SU-DHL-6 (cell line): Measurements from ENCODE around the gene AP1S3.

Experiments
- H2AFZ ChIP-seq: fragments of 200-600 bp; sonication (generic); 2 replicates; pipeline ENCODE4 v1.6.1; 2014; ENCODE audit warnings: low read depth, mild to moderate bottlenecking, moderate library complexity, mixed read lengths, antibody characterized with exemption, low read length; ENCODE audit not compliant: severe bottlenecking
- H3F3A ChIP-seq: fragments of 200-600 bp; shearing (Covaris generic); 2 replicates; pipeline ENCODE4 v1.6.0; 2016; ENCODE audit warnings: antibody characterized with exemption, mild to moderate bottlenecking; ENCODE audit not compliant: insufficient read depth
- H3K27ac ChIP-seq: fragments of 200-600 bp; sonication (generic); 2 replicates; pipeline ENCODE4 v1.5.1; 2016; ENCODE audit warnings: low read depth, mild to moderate bottlenecking, low read length, moderate library complexity, mixed read lengths
- H3K27me3 ChIP-seq: fragments of 200-600 bp; sonication (generic), shearing (Covaris generic); 2 replicates; pipeline ENCODE4 v1.6.0; 2014; ENCODE audit warnings: mild to moderate bottlenecking, low read length
- H3K36me3 ChIP-seq: fragments of 200-600 bp; sonication (generic); 2 replicates; pipeline ENCODE4 v1.6.1; 2014; ENCODE audit warnings: mild to moderate bottlenecking, low read length, mixed read lengths
- H3K4me2 ChIP-seq: fragments of 300-600, 200-600 bp; shearing (Covaris generic), sonication (generic); 2 replicates; pipeline ENCODE4 v1.6.0; 2014; ENCODE audit warnings: low read length, low read depth, mild to moderate bottlenecking; ENCODE audit not compliant: poor library complexity, severe bottlenecking
- H3K4me3 ChIP-seq: fragments of 200-600 bp; sonication (generic); 2 replicates; pipeline ENCODE4 v1.5.1; 2014; ENCODE audit warnings: antibody characterized with exemption, low read length, mild to moderate bottlenecking, mixed read lengths; ENCODE audit not compliant: insufficient read depth, poor library complexity, severe bottlenecking
- H3K79me2 ChIP-seq: fragments of 200-600 bp; sonication (generic); 2 replicates; pipeline ENCODE4 v1.6.1; 2014; ENCODE audit warnings: mild to moderate bottlenecking, low read length, moderate library complexity; ENCODE audit not compliant: insufficient read depth
- H3K9ac ChIP-seq: fragments of 200-600 bp; sonication (generic); 2 replicates; pipeline ENCODE4 v1.7.0; 2014; ENCODE audit warnings: mild to moderate bottlenecking, low read length
- H3K9me2 ChIP-seq: fragments of 200-600 bp; sonication (generic); replicated peaks from 2 replicates; pipeline ENCODE4 v1.6.1; 2014; ENCODE audit warnings: low read length; ENCODE audit not compliant: insufficient read depth
- H3K9me3 ChIP-seq: fragments of 200-600 bp; sonication (generic); 2 replicates; pipeline ENCODE4 v1.6.1; 2014; ENCODE audit warnings: low read length, mixed read lengths; ENCODE audit not compliant: insufficient read depth
- H4K20me1 ChIP-seq: fragments of 200-600 bp; sonication (generic); 2 replicates; pipeline ENCODE4 v1.6.1; 2014; ENCODE audit warnings: low read depth, mild to moderate bottlenecking, antibody characterized with exemption, low read length, moderate library complexity, mixed read lengths
- CTCF ChIP-seq: fragments of 200-600 bp; sonication (generic); IDR thresholded peaks from one replicate; pipeline ENCODE4 v1.5.1; 2017; ENCODE audit warnings: antibody characterized with exemption, mild to moderate bottlenecking, low read length, moderate library complexity; ENCODE audit not compliant: insufficient read depth, poor library complexity, severe bottlenecking
- EZH2phosphoT487 ChIP-seq: fragments of 200-600 bp; sonication (generic), shearing (Covaris generic); conservative IDR thresholded peaks from 2 replicates; pipeline ENCODE4 v1.6.1; 2018; ENCODE audit warnings: mild to moderate bottlenecking, antibody characterized with exemption, low read length, moderate library complexity, mixed read lengths

The AP1S3 gene

GRCh38 chr2:223856021-223856420 lies 18.6 kb upstream of the AP1S3 start:
- Histone ChIP-seq H2AFZ (no peak overlapping the region), H3K36me3 (no peaks in the 10 kb centered on the region), H3K4me2 (no peak overlapping the region), H3K79me2 (no peaks in the 10 kb centered on the region), H3F3A (no peaks in the 10 kb centered on the region), H3K9me3 (no peaks in the 10 kb centered on the region), H3K9me2 (no peaks in the 10 kb centered on the region), H3K9ac (no peak overlapping the region), H4K20me1 (no peaks in the 10 kb centered on the region), H3K4me3 (no peak overlapping the region), H3K27ac (no peak overlapping the region), H3K27me3 (no peaks in the 10 kb centered on the region)
- TF ChIP-seq CTCF: no peak
- TF ChIP-seq EZH2phosphoT487: no peak

- Histone ChIP-seq H3K4me2 (no peak overlapping the region), H3K36me3 (no peaks in the 10 kb centered on the region), H3K79me2 (no peaks in the 10 kb centered on the region), H2AFZ (no peak overlapping the region), H3K9me2 (no peaks in the 10 kb centered on the region), H3F3A (no peaks in the 10 kb centered on the region), H3K9ac (no peak overlapping the region), H3K9me3 (no peaks in the 10 kb centered on the region), H3K4me3 (no peak overlapping the region), H4K20me1 (no peaks in the 10 kb centered on the region), H3K27ac (no peak overlapping the region), H3K27me3 (no peaks in the 10 kb centered on the region)
- TF ChIP-seq EZH2phosphoT487 (no peak), CTCF (no peak)
Measured at GRCh38 chr2:223855426-223855825, 18.0 kb upstream of the AP1S3 start.

GRCh38 chr2:223854741-223855140 lies 17.4 kb upstream of the AP1S3 start:
- TF ChIP-seq EZH2phosphoT487 (no peak), CTCF (no peak)
- H3K4me3 ChIP-seq: no peak overlapping the region
- no peaks in the 10 kb centered on the region for H3F3A ChIP-seq
- H4K20me1 ChIP-seq: no peaks in the 10 kb centered on the region
- H3K79me2 ChIP-seq: no peaks in the 10 kb centered on the region
- no peak overlapping the region for H3K27ac ChIP-seq
- H3K9me3 ChIP-seq: no peaks in the 10 kb centered on the region
- H2AFZ ChIP-seq: no peak overlapping the region
- no peaks in the 10 kb centered on the region for H3K36me3 ChIP-seq
- H3K4me2 ChIP-seq: peak overlapping the region; percentile 23
- H3K9me2 ChIP-seq: no peaks in the 10 kb centered on the region
- H3K27me3 ChIP-seq: no peaks in the 10 kb centered on the region
- H3K9ac ChIP-seq: no peak overlapping the region
